ENCODE measurements around the gene DHX38. TPM values are rescaled to one million over a fixed set of nuclear protein-coding genes. Genes with fewer than 3 reads are reported as not detected.

The DHX38 gene
- total RNA-seq, 1 experiment from 2014 or later = 27.4 TPM

GRCh38 chr16:72104905-72105304 is 11.3 kb downstream of the DHX38 start:
- Histone ChIP-seq H3K36me3 (peaks cover 17% of the 10 kb centered on the region), H3K4me1 (no peaks in the 10 kb centered on the region), H3K9me3 (replicated peaks) (no peaks in the 10 kb centered on the region)

GRCh38 chr16:72105978-72106377 is 12.3 kb downstream of the DHX38 start:
- H3K27me3 ChIP-seq = no peaks in the 10 kb centered on the region
- DNase-seq = no peak

More at GRCh38 chr16:72104905-72105304, 11.3 kb downstream of the DHX38 start:
- DNase-seq = no peak
- no peaks in the 10 kb centered on the region for H3K27me3 ChIP-seq
- no peak overlapping the region for H3K4me3 ChIP-seq
- no peak overlapping the region for H3K27ac ChIP-seq

DNA sequence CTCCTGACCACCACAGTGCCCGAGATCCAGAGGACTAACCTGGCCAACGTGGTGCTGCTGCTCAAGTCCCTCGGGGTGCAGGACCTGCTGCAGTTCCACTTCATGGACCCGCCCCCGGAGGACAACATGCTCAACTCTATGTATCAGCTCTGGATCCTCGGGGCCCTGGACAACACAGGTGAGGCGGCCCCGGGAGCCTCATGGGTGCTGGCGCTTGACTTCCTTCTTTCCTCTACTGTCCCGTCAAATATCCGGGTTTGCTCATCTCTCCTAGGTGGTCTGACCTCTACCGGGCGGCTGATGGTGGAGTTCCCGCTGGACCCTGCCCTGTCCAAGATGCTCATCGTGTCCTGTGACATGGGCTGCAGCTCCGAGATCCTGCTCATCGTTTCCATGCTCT is 13.7 kb downstream of the DHX38 start:
- Histone ChIP-seq H3K4me3 (no peak overlapping the region), H3K9me3 (replicated peaks) (no peaks in the 10 kb centered on the region), H3K27ac (no peak overlapping the region), H3K36me3 (peaks cover 11% of the 10 kb centered on the region), H3K4me1 (no peaks in the 10 kb centered on the region), H3K27me3 (no peaks in the 10 kb centered on the region)
- DNase-seq = no peak

More at GRCh38 chr16:72105978-72106377, 12.3 kb downstream of the DHX38 start:
- Histone ChIP-seq H3K27ac (no peak overlapping the region), H3K36me3 (peaks cover 14% of the 10 kb centered on the region), H3K9me3 (replicated peaks) (no peaks in the 10 kb centered on the region), H3K4me1 (no peaks in the 10 kb centered on the region), H3K4me3 (no peak overlapping the region)

- no peaks in the 10 kb centered on the region for H3K4me1 ChIP-seq
- H3K4me3 ChIP-seq = no peak overlapping the region
- no peak overlapping the region for H3K27ac ChIP-seq
- peaks cover 5% of the 10 kb centered on the region for H3K36me3 ChIP-seq
- H3K9me3 ChIP-seq (replicated peaks) = no peaks in the 10 kb centered on the region
- no peaks in the 10 kb centered on the region for H3K27me3 ChIP-seq
- DNase-seq = no peak
Measured at GRCh38 chr16:72108353-72109102, 14.9 kb downstream of the DHX38 start.

GRCh38 chr16:72109300-72109699 is 15.7 kb downstream of the DHX38 start:
- DNase-seq = no peak
- peaks cover 5% of the 10 kb centered on the region for H3K36me3 ChIP-seq
- no peak overlapping the region for H3K27ac ChIP-seq

GRCh38 chr16:72109966-72110530 is 16.4 kb downstream of the DHX38 start:
- H3K27me3 ChIP-seq = no peaks in the 10 kb centered on the region
- no peaks in the 10 kb centered on the region for H3K9me3 ChIP-seq (replicated peaks)
- no peak overlapping the region for H3K4me3 ChIP-seq
- DNase-seq = no peak
- H3K36me3 ChIP-seq = peaks cover 5% of the 10 kb centered on the region
- H3K4me1 ChIP-seq = no peaks in the 10 kb centered on the region
- no peak overlapping the region for H3K27ac ChIP-seq

More at GRCh38 chr16:72109300-72109699, 15.7 kb downstream of the DHX38 start:
- Histone ChIP-seq H3K4me1 (no peaks in the 10 kb centered on the region), H3K27me3 (no peaks in the 10 kb centered on the region), H3K9me3 (replicated peaks) (no peaks in the 10 kb centered on the region), H3K4me3 (no peak overlapping the region)

GRCh38 chr16:72110662-72111615 is 17.3 kb downstream of the DHX38 start:
- no peaks in the 10 kb centered on the region for H3K4me1 ChIP-seq
- no peak overlapping the region for H3K4me3 ChIP-seq
- H3K27ac ChIP-seq = no peak overlapping the region
- H3K9me3 ChIP-seq (replicated peaks) = no peaks in the 10 kb centered on the region
- H3K27me3 ChIP-seq = no peaks in the 10 kb centered on the region
- peaks cover 5% of the 10 kb centered on the region for H3K36me3 ChIP-seq
- DNase-seq = no peak

GRCh38 chr16:72111657-72112451 is 18.2 kb downstream of the DHX38 start:
- peaks cover 5% of the 10 kb centered on the region; the same call in 1 of the 2 replicates for H3K36me3 ChIP-seq
- H3K4me3 ChIP-seq = no peak overlapping the region
- H3K27ac ChIP-seq = no peak overlapping the region
- DNase-seq = no peak
- no peaks in the 10 kb centered on the region for H3K27me3 ChIP-seq
- no peaks in the 10 kb centered on the region for H3K4me1 ChIP-seq
- H3K9me3 ChIP-seq (replicated peaks) = no peaks in the 10 kb centered on the region

- Histone ChIP-seq H3K27ac (no peak overlapping the region), H3K9me3 (replicated peaks) (no peaks in the 10 kb centered on the region), H3K27me3 (no peaks in the 10 kb centered on the region), H3K4me3 (no peak overlapping the region), H3K36me3 (peaks cover 5% of the 10 kb centered on the region; the same call in 1 of the 2 replicates), H3K4me1 (no peaks in the 10 kb centered on the region)
- DNase-seq = no peak
Measured at GRCh38 chr16:72112452-72112792, 18.8 kb downstream of the DHX38 start.

DNA sequence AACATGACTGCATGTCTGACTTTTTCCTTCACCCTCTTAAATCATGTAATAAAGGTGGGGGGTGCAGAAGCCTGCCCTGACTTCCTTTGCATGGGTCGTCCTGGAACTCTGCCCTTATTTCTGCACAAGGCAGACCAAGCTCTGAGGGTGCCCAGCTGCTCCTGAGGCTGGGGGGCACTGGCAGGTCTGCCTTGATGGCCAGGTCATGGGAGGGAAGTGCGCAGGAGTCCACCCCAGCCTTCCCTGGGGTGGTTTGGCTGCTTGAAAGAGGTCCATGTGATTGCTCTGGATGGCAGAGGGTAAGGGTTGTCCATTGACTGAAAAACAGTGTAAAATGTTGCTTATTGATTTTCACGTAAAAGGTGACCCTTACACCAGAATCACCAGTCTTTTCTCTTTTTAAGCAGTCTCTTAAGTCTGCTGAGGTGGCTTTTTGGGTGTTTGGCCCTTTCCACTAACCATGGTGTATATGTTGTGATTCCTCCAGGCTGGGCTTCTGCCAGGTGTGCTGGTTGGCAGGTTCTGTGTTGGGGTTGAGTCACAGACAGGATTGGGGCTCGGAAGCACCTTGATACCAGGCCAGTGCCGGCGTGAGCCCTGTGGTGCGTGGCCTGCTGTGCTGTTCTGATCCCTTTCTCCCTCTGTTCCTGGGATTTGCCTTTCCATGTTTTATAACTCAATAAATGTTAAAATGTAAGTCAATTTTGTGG is 19.4 kb downstream of the DHX38 start:
- Histone ChIP-seq H3K36me3 (peaks cover 5% of the 10 kb centered on the region; the same call in 1 of the 2 replicates), H3K27ac (no peak overlapping the region), H3K4me3 (no peak overlapping the region), H3K27me3 (no peaks in the 10 kb centered on the region), H3K4me1 (no peaks in the 10 kb centered on the region), H3K9me3 (replicated peaks) (no peaks in the 10 kb centered on the region)
- no peak for DNase-seq

DNA sequence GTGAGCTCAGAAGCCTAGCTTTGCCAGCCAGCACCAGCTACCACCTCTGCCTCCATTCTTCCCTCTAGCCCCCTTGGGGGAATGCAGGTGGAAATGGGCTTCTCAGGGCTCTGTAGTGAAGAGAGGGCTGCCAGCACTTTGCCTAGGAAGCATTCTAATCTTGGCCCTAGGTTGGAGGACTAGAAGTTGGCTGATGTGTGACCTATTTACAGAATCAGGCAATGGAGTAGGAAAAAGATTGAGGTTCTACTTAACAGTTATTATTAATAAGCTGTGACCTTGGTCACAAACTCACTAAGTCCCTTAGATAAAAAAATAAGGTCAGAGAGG is 19.9 kb downstream of the DHX38 start:
- Histone ChIP-seq H3K27ac (no peak overlapping the region), H3K36me3 (peaks cover 5% of the 10 kb centered on the region; the same call in 1 of the 2 replicates), H3K4me3 (no peak overlapping the region), H3K4me1 (no peaks in the 10 kb centered on the region), H3K9me3 (replicated peaks) (no peaks in the 10 kb centered on the region), H3K27me3 (no peaks in the 10 kb centered on the region)
- no peak for DNase-seq

- Histone ChIP-seq H3K36me3 (no peaks in the 10 kb centered on the region), H3K9me3 (replicated peaks) (no peaks in the 10 kb centered on the region), H3K4me1 (no peaks in the 10 kb centered on the region), H3K4me3 (no peak overlapping the region), H3K27ac (no peak overlapping the region), H3K27me3 (no peaks in the 10 kb centered on the region)
- DNase-seq = no peak
Measured at GRCh38 chr16:72120026-72120425, 26.4 kb downstream of the DHX38 start.

DNA sequence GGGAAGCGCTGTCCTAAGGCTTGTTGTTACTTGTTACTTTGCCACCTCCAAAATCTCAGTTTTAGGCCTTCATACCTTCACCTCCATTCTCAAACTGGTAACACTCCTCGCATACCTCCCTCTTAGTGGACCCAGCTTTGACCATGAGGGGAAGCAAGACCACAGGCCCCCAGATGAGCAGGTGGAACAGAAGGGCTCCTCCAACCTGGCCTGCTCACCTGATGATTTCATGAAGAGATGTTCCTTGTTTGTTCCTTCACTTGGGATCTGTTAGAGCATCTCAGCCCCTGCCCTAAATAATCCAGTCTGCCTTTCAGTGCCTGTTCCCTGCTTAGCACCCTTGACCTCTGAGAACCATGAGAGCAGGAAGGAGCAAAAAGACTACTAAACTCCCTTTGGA is 28.7 kb downstream of the DHX38 start:
- H3K36me3 ChIP-seq = no peaks in the 10 kb centered on the region
- no peak overlapping the region for H3K4me3 ChIP-seq
- H3K9me3 ChIP-seq (replicated peaks) = no peaks in the 10 kb centered on the region
- no peaks in the 10 kb centered on the region for H3K4me1 ChIP-seq
- no peak for DNase-seq
- H3K27me3 ChIP-seq = no peaks in the 10 kb centered on the region
- H3K27ac ChIP-seq = no peak overlapping the region

DNA sequence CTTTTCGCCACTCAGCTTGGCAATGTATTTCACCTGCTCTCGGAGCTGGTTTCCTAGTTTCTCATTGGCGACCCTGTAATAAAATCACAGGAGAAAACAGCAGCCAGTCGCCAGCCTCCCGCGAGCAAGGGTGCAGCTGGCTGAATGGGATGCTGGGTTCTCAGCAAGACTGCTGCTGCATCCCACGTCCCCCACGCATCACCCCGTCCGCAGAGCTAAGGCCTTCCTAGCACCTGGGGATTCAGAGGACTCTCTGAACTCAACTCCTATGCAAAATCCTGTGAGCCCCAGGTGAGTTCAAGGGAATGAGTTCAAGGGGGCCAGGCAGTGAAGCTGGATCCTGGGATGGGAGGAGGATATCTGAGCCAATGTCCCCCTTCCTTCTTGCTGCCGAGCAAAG is 29.3 kb downstream of the DHX38 start:
- no peak for DNase-seq
- Histone ChIP-seq H3K9me3 (replicated peaks) (no peaks in the 10 kb centered on the region), H3K27me3 (no peaks in the 10 kb centered on the region), H3K4me1 (no peaks in the 10 kb centered on the region), H3K27ac (no peak overlapping the region), H3K36me3 (no peaks in the 10 kb centered on the region), H3K4me3 (no peak overlapping the region)
